SK-N-SH (cell line): ENCODE results near the gene SGPP2.

Experiments
- CTCF ChIP-seq: fragments of 200-600 bp; sonication (generic); IDR thresholded peaks from 2 replicates; pipeline ENCODE4 v1.6.1; 2017; ENCODE audit warnings: antibody characterized with exemption, mild to moderate bottlenecking, moderate library complexity
- EP300 ChIP-seq, 2 experiments: IDR thresholded peaks; 2 replicates each; pipeline versions ENCODE4 v1.4.0 to v1.6.1; 2012; ENCODE audit warnings: borderline replicate concordance in 1 of 2, low read depth in 1 of 2, low read length in 1 of 2
- EZH2phosphoT487 ChIP-seq: fragments of 200-600 bp; sonication (generic); IDR thresholded peaks from 2 replicates; pipeline ENCODE4 v1.6.1; 2017; ENCODE audit warnings: low read depth, mixed run types, mild to moderate bottlenecking, antibody characterized with exemption, moderate library complexity, borderline replicate concordance
- GATA2 ChIP-seq: sonication (generic); formaldehyde crosslinking; IDR thresholded peaks from 2 replicates; pipeline ENCODE4 v1.5.0; 2020; ENCODE audit warnings: mild to moderate bottlenecking, missing genetic modification reagents
- JUND ChIP-seq: IDR thresholded peaks from 2 replicates; pipeline ENCODE4 v1.4.0; 2012
- MAX ChIP-seq: IDR thresholded peaks from 2 replicates; pipeline ENCODE4 v1.4.0; 2012; ENCODE audit warnings: low read depth
- POLR2AphosphoS5 ChIP-seq: IDR thresholded peaks from 2 replicates; pipeline ENCODE4 v1.6.1; 2012; ENCODE audit warnings: low read depth, low read length
- REST ChIP-seq: IDR thresholded peaks from 2 replicates; pipeline ENCODE4 v1.6.1; 2012; ENCODE audit warnings: mild to moderate bottlenecking, low read depth, low read length, moderate library complexity
- SIN3A ChIP-seq: IDR thresholded peaks from 2 replicates; pipeline ENCODE4 v1.6.1; 2012; ENCODE audit warnings: low read depth, mild to moderate bottlenecking, low read length, moderate library complexity, borderline replicate concordance
- SMC3 ChIP-seq: IDR thresholded peaks from 2 replicates; pipeline ENCODE4 v1.6.1; 2012; ENCODE audit warnings: low read depth, low read length, improper control_type of control experiment
- TAF1 ChIP-seq: IDR thresholded peaks from 2 replicates; pipeline ENCODE4 v1.6.1; 2012; ENCODE audit warnings: low read depth, mild to moderate bottlenecking, low read length, moderate library complexity, borderline replicate concordance
- YY1 ChIP-seq: IDR thresholded peaks from 2 replicates; pipeline ENCODE4 v1.4.0; 2012; ENCODE audit warnings: low read depth, mild to moderate bottlenecking

GRCh38 chr2:222393733-222394267 is 30.5 kb upstream of the SGPP2 start:
- TF ChIP-seq SMC3 (no peak), CTCF (no peak), MAX (no peak), JUND (no peak), EP300 (IDR thresholded peaks at IDR 0.05; ENCODE audit: borderline replicate concordance in 1 of 2, low read depth in 1 of 2, low read length in 1 of 2) (no peak), EZH2phosphoT487 (no peak), POLR2AphosphoS5 (no peak), TAF1 (no peak), SIN3A (no peak), YY1 (no peak), GATA2 (CRISPR knock-in tag) (no peak), REST (no peak)
